GM19043 (cell line): ENCODE results near the gene CNNM4.

Source experiments
- ATAC-seq: cut with Tn5 transposase; IDR thresholded peaks from one replicate; pipeline ENCODE4 v1.9.1; 2021; ENCODE audit warnings: low read depth; ENCODE audit not compliant: unreplicated experiment

The CNNM4 gene

GRCh38 chr2:96757477-96757860, 3.2 kb upstream of the CNNM4 start:
- no peak for ATAC-seq

- ATAC-seq, result no peak
Measured at GRCh38 chr2:96758987-96759386, 1.7 kb upstream of the CNNM4 start.

- no peak for ATAC-seq
Measured at GRCh38 chr2:96759548-96759947, 1.2 kb upstream of the CNNM4 start.

- ATAC-seq, result no peak
Measured at GRCh38 chr2:96760986-96761832, 507 bp downstream of the CNNM4 start.

GRCh38 chr2:96762529-96763311, 2.0 kb downstream of the CNNM4 start:
- ATAC-seq, result no peak

- ATAC-seq, result no peak
Measured at GRCh38 chr2:96763511-96764252, 3.0 kb downstream of the CNNM4 start.

GRCh38 chr2:96764253-96764637, 3.5 kb downstream of the CNNM4 start:
- no peak for ATAC-seq

GRCh38 chr2:96767135-96767871, 6.6 kb downstream of the CNNM4 start:
- no peak for ATAC-seq

GRCh38 chr2:96768083-96768561, 7.4 kb downstream of the CNNM4 start:
- no peak for ATAC-seq

- no peak for ATAC-seq
Measured at GRCh38 chr2:96769814-96770213, 9.1 kb downstream of the CNNM4 start.

- ATAC-seq, result no peak
Measured at GRCh38 chr2:96770442-96771202, 9.9 kb downstream of the CNNM4 start.

GRCh38 chr2:96771796-96772618, 11.3 kb downstream of the CNNM4 start:
- ATAC-seq, result no peak

GRCh38 chr2:96772903-96773671, 12.4 kb downstream of the CNNM4 start:
- no peak for ATAC-seq

GRCh38 chr2:96773922-96774321, 13.2 kb downstream of the CNNM4 start:
- ATAC-seq, result no peak

- ATAC-seq, result no peak
Measured at GRCh38 chr2:96775160-96775559, 14.5 kb downstream of the CNNM4 start.

GRCh38 chr2:96783388-96783787, 22.7 kb downstream of the CNNM4 start:
- ATAC-seq, result no peak

GRCh38 chr2:96787411-96787810, 26.7 kb downstream of the CNNM4 start:
- ATAC-seq, result no peak
